Ovary (tissue), 9 donors: ENCODE results near the gene HNRNPF. TPM values are rescaled to one million over a fixed set of nuclear protein-coding genes. Genes with fewer than 3 reads are reported as not detected.
A peak's percentile ranks its signal among the peaks of the same experiment; 100 is the strongest.

Source experiments
- DNase-seq, 5 donors: peaks; one replicate each; pipeline ENCODE4 v3.0.0-alpha.2; 2019 to 2020
- H3K27ac ChIP-seq, 2 donors: fragments of 200-600 bp; one replicate each; pipeline versions ENCODE4 v1.5.1 to v1.8.0; 2019 to 2022
- H3K27me3 ChIP-seq: fragments of 200-600 bp; one replicate; pipeline ENCODE4 v1.8.0; 2022
- H3K36me3 ChIP-seq: fragments of 200-600 bp; sonication (generic); one replicate; pipeline ENCODE4 v1.5.1; 2019
- H3K4me1 ChIP-seq: one replicate; pipeline ENCODE4 v1.8.1; 2013; ENCODE audit warnings: mild to moderate bottlenecking, moderate library complexity; ENCODE audit not compliant: insufficient read depth
- H3K4me3 ChIP-seq: fragments of 200-600 bp; sonication (generic); one replicate; pipeline ENCODE4 v1.5.1; 2017
- H3K9me3 ChIP-seq, 2 donors: fragments of 200-600 bp in 1 of 2; sonication (generic) in 1 of 2; one replicate each; pipeline versions ENCODE4 v1.5.1 to v1.8.1; 2013 to 2019; ENCODE audit warnings: mild to moderate bottlenecking in 1 of 2, moderate library complexity in 1 of 2
- EP300 ChIP-seq: sonication (generic); formaldehyde crosslinking; IDR thresholded peaks from one replicate; pipeline ENCODE4 v1.6.1; 2017; ENCODE audit warnings: antibody characterized with exemption
- POLR2A ChIP-seq: fragments of 450-650 bp; IDR thresholded peaks from one replicate; pipeline ENCODE4 v1.6.1; 2017; ENCODE audit warnings: antibody characterized with exemption, mild to moderate bottlenecking, moderate library complexity
- WGBS, 3 donors: extraction: QIAGEN DNeasy Blood & Tissue Kit in 1 of 3; methylation state at CpG; one replicate each; pipeline versions ENCODE4 v1.1.5 to v1.1.7; 2013 to 2017; 5-methylcytosine and 5-hydroxymethylcytosine counted together
- intact Hi-C, 4 donors: fragments of 100-400 bp; cut with DNase I; formaldehyde crosslinking; loops; one replicate each; pipeline versions ENCODE4 v1.11.0 to v1.15.1; 2022 to 2023
- polyA plus RNA-seq, 2 donors: library from polyadenylated mRNA; stranded (reverse); fragments of 200-250 nt in 1 of 2; fragments of 350-450 nt in 1 of 2; fragmentation: Illumina TruSeq in 1 of 2; extraction: RNeasy Lipid Tissue Mini Kit (QIAGEN cat#74804) in 1 of 2; gene quantifications; one replicate each; pipeline ENCODE4 v1.2.3, GENCODE V29; 2013 to 2014
- total RNA-seq, 7 donors: library from RNA; depleted of rRNA in 2 of 7; stranded (reverse); fragments of >200 nt in 2 of 7; fragmentation: NEBNext Ultra II Directional in 3 of 7; extraction: Animal tissue kit (Norgen Biotek cat#: 25700) in 3 of 7; gene quantifications; one replicate each; pipeline versions ENCODE4 v1.1.0 to v1.2.4, GENCODE V29; 2016 to 2023
- TF ChIP-seq, protein P1 (sequence below), 3 donors: fragments of 450-650 bp in 2 of 3; fragments of 200-600 bp in 1 of 3; IDR thresholded peaks; one replicate each; pipeline versions ENCODE4 v1.5.1 to v1.8.0; 2016 to 2022; ENCODE audit warnings: antibody characterized with exemption in 3 of 3, mild to moderate bottlenecking in 1 of 3
- donor health status: DM: no; HTN: no; CAD: no; lungs with moderate emphysema.
- donor health status: DM: no; HTN: no; CAD: no.
- donor health status: Bipolar disorder and iron deficiency.
- donor health status: DM: yes; HTN: yes; CAD: no.
- donor health status: DM: no; HTN: no; CAD: no.
- donor health status: DM: yes; HTN: yes; CAD: no.

The HNRNPF gene
- total and polyA plus RNA-seq, 9 donors, result 95.1 to 220 (median 166) TPM

DNA sequence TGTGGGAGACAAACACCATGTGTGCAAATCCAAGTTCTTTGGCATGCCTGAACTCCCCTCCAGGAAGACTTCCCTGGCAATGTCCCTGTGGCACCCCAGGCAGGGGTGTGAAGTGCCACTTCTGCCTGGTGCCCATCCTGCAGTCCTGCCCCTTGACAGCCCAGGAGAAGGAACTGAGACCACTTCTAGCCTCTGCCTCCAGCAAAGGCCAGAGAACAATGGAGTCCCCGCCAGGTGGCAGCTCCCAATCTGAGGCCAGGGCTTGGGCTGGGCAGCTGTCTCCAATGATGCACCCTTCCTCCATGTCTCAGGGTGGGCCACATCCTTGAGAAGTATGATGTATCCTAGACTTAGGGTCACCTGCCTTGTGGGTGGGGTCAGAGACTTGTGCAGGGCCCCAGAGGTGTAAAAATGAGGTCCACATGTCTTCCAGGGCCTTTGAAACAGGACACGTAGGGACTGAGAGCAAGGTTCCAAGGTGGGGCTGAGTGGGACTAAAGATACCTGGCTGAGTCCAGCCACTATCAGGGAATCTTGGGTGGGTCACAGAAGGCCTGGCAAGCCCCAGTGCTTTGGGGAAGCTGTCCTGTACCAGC is 32.1 kb downstream of the HNRNPF start:
- Histone ChIP-seq H3K27ac (no peak overlapping the region), H3K4me1 (no peaks in the 10 kb centered on the region), H3K36me3 (no peaks in the 10 kb centered on the region), H3K27me3 (no peaks in the 10 kb centered on the region), H3K4me3 (no peak overlapping the region), H3K9me3 (no peaks in the 10 kb centered on the region)
- TF ChIP-seq, protein P1, sequence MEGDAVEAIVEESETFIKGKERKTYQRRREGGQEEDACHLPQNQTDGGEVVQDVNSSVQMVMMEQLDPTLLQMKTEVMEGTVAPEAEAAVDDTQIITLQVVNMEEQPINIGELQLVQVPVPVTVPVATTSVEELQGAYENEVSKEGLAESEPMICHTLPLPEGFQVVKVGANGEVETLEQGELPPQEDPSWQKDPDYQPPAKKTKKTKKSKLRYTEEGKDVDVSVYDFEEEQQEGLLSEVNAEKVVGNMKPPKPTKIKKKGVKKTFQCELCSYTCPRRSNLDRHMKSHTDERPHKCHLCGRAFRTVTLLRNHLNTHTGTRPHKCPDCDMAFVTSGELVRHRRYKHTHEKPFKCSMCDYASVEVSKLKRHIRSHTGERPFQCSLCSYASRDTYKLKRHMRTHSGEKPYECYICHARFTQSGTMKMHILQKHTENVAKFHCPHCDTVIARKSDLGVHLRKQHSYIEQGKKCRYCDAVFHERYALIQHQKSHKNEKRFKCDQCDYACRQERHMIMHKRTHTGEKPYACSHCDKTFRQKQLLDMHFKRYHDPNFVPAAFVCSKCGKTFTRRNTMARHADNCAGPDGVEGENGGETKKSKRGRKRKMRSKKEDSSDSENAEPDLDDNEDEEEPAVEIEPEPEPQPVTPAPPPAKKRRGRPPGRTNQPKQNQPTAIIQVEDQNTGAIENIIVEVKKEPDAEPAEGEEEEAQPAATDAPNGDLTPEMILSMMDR (IDR thresholded peaks at IDR 0.05), result no peak
- TF ChIP-seq POLR2A, result no peak
- TF ChIP-seq EP300, result no peak
- 46 to 85% (median 63%) methylated on average over 1 to 2 of the region's 2 CpGs for WGBS, 3 donors
- intact Hi-C loops, result no loop called here
- peak in 1 of 5 donors; percentile 17 for DNase-seq

DNA sequence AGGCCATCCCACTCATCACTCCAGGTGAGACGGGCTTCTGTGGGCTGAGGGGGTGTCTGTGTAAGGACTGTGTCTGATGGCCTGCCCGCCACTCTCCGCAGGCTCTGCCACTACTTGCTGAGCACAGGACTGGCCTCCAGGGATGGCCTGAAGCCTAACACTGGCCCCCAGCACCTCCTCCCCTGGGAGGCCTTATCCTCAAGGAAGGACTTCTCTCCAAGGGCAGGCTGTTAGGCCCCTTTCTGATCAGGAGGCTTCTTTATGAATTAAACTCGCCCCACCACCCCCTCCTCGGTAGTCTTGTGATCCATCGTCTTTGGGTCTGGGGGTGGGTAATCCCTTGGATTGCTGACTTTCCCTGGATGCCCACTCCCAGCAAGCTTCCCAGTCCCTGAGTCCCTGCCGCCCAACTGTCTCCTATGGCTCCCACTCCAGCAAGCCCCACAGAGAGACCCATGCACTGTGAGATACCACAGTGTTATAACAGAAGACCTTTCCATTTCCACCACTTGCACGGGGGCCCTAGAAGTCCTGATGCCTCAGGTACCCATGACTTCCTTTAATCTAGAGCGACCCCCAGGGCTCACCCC is 32.8 kb downstream of the HNRNPF start:
- TF ChIP-seq POLR2A, result no peak
- TF ChIP-seq, protein P1 (IDR thresholded peaks at IDR 0.05), result no peak
- TF ChIP-seq EP300, result no peak
- H3K9me3 ChIP-seq, result no peaks in the 10 kb centered on the region
- intact Hi-C loops, result no loop called here
- WGBS, 3 donors, result 91 to 97% (median 93%) methylated on average over 9 of the region's 9 CpGs
- no peak overlapping the region for H3K4me3 ChIP-seq
- no peak overlapping the region for H3K27ac ChIP-seq
- H3K27me3 ChIP-seq, result no peaks in the 10 kb centered on the region
- no peaks in the 10 kb centered on the region for H3K4me1 ChIP-seq
- no peaks in the 10 kb centered on the region for H3K36me3 ChIP-seq
- peak in 1 of 5 donors; percentile 6 for DNase-seq

DNA sequence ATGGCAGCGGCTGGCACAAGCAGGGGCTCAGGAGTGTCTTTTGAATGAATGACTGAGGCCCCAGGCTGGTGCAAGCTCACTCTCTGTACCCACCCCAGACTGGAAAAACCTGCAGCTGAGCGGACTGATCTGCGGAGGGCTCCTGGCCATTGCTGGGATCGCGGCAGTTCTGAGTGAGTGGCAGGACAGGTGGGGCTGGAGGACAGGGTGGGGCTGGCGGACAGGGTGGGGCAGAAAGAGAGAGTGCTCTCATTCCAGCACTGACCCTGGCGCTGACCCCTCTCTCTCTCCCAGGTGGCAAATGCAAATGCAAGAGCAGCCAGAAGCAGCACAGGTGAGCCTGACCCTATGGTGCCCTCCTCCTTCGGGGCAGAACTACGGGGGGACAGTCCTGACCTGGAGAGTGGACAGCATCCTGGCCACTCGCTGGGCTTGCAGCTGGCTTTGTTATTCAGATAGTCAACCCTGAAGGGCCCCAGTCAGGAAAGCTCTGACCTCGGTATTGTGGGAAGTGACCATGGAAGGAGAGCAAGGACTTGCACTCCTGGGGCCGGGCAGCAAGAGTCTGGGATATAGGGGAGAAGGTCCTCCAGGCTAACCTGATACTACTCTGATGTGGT is 33.5 kb downstream of the HNRNPF start:
- intact Hi-C loops, result no loop called here
- no peak overlapping the region for H3K27ac ChIP-seq
- no peak for DNase-seq
- no peaks in the 10 kb centered on the region for H3K4me1 ChIP-seq
- TF ChIP-seq EP300, result no peak
- no peak for TF ChIP-seq POLR2A
- TF ChIP-seq, protein P1 (IDR thresholded peaks at IDR 0.05), result no peak
- WGBS, 3 donors, result 79 to 84% (median 82%) methylated on average over 12 of the region's 12 CpGs
- no peaks in the 10 kb centered on the region for H3K9me3 ChIP-seq
- no peaks in the 10 kb centered on the region for H3K27me3 ChIP-seq
- H3K36me3 ChIP-seq, result no peaks in the 10 kb centered on the region
- H3K4me3 ChIP-seq, result no peak overlapping the region

DNA sequence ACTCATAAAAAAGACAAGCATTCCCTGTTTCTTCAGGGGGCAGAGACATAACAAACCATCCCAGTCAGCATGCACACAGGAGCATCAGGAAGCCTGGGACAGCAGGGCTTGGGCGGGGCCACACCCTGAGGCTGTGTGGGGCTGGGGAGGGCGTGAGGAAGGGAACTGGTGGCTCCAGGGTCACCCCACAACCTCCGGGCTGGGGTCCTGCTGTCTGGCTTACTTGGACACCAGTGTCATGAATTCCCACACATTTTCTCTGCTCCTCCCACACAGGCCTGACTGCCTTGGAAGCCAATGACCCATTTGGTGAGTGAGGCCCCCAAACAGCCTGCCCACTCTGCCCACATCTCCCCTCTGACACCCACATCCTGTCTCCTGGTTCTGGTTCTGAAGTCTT is 34.8 kb downstream of the HNRNPF start:
- WGBS, 3 donors, result 59 to 80% (median 70%) methylated on average over 3 of the region's 3 CpGs
- intact Hi-C loops, result no loop called here

More for the DNA sequence above, 34.8 kb downstream of the HNRNPF start:
- H3K36me3 ChIP-seq, result no peaks in the 10 kb centered on the region
- no peaks in the 10 kb centered on the region for H3K27me3 ChIP-seq
- H3K27ac ChIP-seq, result no peak overlapping the region
- TF ChIP-seq POLR2A, result no peak
- TF ChIP-seq, protein P1 (IDR thresholded peaks at IDR 0.05), result no peak
- TF ChIP-seq EP300, result no peak
- H3K4me1 ChIP-seq, result no peaks in the 10 kb centered on the region
- H3K9me3 ChIP-seq, result no peaks in the 10 kb centered on the region
- DNase-seq, result no peak
- H3K4me3 ChIP-seq, result no peak overlapping the region
